NCI-H510A treated with DMSO at 0.1 percent for 48 hours (cell line): ENCODE results near the gene LDLRAD3.

Source experiments
- DNase-seq: peaks from one replicate; lab custom pipeline; 2025; lab: John Stamatoyannopoulos, UW

The LDLRAD3 gene

GRCh38 chr11:36240173-36240572 lies 296.3 kb downstream of the LDLRAD3 start:
- no peak for DNase-seq

- DNase-seq = no peak
Observed at GRCh38 chr11:36240801-36241200, 296.9 kb downstream of the LDLRAD3 start.

DNA sequence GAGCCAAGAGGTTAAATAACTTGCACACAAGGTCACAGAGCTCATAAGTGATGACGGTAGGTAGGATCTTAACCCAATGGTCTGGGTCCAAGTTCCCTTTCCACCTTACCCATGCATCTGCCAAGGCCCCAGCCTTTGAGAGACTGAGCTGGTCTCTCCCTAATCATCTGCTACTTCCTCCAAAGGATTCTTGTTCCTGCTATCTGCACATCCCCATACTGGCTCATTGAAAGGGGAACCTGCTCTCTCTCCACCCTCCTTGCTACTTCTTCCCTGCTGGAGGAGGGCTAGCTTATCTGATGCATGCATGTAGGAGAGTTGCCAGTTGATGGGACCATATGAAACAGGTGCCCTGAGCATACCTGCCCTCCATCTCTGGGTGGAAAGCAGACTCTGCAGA lies 297.6 kb downstream of the LDLRAD3 start:
- no peak for DNase-seq

DNA sequence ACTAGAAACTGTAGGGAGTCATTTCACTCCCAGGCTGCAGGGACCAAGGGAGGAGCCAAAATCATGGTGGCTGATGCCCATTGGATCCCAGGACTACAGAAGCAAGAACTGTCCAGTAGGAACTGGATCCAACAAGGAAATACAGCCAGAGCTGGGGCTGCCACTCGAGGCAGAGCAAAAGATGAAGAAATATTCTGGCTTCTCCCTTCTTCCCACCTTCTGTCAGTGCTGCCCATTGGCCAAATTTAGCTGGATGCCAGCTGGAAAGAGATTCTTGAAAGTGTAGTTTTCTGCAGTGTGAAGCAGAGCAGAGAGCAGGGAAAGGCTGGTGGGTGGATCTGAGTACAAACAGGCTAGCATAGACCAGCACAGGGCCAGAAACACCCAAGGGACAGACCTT lies 299.8 kb downstream of the LDLRAD3 start:
- DNase-seq = no peak

- DNase-seq = no peak
Observed at GRCh38 chr11:36247493-36247892, 303.6 kb downstream of the LDLRAD3 start.

DNA sequence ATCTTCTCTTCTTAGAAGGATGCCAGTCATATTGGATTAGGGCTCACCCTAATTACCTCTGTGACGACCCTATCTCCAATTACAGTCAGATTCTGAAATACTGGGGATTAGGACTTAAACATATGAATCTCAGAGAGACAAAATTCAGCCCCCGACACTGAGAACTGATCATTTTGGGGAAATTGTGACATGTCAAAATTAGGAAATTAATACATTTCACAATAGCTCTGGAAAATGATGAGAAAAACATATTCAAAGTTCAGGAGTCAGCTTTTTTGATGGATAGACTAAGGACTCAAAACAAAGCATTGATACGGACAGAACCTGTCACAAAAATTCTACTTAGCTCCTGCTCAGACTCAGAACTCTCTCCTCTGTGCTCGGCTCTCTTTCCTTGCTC lies 304.6 kb downstream of the LDLRAD3 start:
- DNase-seq = no peak

DNA sequence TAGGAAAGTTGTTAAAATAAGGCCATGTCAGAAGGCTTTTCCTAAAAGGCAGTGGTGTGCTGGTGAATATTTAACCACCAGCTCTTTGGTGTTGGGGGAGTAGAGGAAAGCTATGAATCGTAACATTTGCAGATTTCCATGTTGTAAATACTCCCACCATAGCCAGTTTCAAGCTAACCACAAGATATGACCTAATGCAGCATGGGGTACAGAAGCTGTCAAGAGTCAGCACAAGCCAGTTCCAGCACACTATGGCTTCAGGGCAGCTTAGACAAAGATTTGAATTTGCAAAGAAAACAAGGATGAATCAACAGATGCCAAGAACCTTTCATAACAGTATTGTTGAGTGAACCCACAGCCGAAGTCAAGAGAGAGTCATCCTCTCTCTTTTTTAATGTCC lies 305.4 kb downstream of the LDLRAD3 start:
- DNase-seq = no peak

DNA sequence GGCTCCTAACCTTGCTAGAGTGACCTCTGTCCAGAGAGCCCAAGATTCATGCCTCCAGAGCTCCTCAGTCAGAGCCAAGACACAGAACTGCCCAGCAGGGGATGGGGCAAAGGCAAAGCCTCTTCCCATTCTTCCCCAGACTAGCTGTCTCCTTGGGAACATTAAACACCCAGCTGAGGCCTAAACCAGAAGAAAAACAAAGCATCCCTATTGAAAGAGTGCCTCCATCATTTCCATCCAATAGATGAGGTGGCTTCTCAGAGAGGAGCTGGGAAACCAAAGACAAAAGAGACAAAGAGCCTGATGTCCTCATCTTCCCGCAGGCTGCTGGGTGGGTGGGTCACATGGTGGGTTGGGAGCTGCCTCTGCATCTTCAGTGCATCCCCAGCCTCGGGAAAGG lies 308.0 kb downstream of the LDLRAD3 start:
- no peak for DNase-seq

- DNase-seq = no peak
Observed at GRCh38 chr11:36253238-36253637, 309.4 kb downstream of the LDLRAD3 start.

DNA sequence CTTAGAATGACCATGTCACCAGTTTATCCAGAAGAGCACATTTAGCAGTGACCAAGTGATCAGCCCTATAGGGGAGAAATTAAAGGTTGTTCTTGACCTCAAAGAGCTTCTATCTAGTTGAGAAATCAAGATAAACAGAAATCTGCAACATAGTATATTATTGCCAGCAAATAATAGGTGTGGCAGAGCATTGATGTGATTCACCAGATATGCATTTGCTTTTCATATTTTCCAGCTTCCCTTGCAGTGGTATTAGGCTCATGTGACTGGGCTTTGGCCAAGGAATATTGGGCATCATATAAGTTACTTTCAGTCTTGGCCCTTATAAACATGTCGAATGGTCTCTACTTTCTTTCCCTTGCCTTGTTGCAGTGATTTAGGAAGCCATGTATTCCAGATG lies 310.9 kb downstream of the LDLRAD3 start:
- DNase-seq = no peak

DNA sequence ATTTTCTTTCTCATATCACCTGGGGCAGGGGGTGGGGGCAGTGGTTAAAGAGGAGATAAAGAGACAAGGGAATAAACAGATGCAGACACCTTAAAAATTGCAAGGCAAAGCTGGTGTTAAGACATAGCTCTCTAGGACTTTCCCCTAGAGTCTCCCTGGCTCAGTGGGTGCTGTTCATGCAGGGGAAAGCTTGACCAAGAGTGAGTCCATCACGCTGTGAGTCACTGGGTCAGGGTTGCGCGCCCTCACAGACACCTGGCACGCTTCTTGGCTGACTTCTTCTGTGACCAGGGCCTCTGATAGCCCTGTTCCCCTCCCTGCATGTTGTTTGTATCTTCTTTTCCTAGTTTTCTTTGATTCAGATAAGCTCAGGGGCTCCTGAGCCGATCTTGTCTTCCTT lies 313.5 kb downstream of the LDLRAD3 start:
- no peak for DNase-seq

GRCh38 chr11:36258730-36259360 lies 315.0 kb downstream of the LDLRAD3 start:
- peak; percentile 36 for DNase-seq

DNA sequence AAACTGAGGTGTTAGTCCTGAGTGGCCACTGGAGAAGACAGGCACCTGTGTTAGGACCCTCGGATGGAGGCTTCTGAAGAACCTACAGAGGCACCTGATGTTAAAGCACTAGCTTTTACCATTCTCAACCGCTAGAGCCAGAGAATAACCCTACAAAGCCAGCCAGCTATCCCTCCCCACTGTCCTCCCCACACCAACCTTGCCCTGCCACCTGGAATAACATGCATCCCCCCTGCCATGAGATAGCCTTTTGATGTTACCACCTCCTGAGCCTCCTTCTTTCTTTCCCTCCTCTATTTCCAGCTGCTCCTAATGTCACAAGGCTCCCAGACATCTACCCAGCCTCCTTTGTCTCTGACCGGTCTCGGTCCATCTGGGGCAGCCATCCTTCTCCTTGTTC lies 317.2 kb downstream of the LDLRAD3 start:
- DNase-seq = no peak

- no peak for DNase-seq
Observed at GRCh38 chr11:36264011-36264972, 320.4 kb downstream of the LDLRAD3 start.

- no peak for DNase-seq
Observed at GRCh38 chr11:36264973-36265344, 321.1 kb downstream of the LDLRAD3 start.

- peak; percentile 31 for DNase-seq
Observed at GRCh38 chr11:36265793-36266628, 322.1 kb downstream of the LDLRAD3 start.

DNA sequence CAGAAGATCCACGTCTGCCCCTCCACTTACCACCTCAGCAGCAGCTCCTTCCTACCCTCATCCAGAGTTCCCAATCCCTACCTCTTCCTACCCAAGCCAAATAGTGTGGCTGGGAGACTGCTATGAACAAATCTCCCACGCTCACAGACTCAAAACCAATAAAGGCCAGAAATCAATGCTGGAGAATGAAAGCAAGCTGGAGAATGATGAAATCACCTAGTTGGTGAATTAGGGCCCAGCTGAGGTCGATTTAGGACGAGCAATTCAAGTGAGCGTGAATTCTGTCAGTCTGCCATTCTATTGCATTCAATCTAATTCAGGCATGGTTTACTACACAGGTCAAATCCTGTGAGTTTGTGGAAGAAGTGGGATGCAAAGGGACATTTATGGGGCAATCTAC lies 322.9 kb downstream of the LDLRAD3 start:
- DNase-seq = no peak

GRCh38 chr11:36268337-36268985 lies 324.6 kb downstream of the LDLRAD3 start:
- DNase-seq = no peak

DNA sequence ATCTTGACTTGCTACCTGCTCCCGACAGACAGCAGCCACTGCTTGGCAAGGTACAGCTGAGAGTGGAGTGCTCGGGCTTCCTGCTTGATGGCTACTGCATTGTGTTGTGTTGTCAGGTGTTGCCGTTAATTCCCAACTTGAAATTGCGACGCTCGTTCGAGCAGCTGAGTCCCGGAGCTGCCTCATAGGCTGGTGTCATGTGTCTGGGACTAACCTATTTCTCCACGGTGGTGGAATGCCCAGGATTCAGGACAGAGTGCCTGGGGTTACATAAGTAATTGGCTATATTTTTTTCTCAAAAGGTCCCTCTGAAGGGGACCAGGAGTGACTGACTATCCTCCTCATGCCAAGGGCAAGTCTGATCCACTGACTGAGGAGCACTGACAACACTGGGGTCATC lies 326.8 kb downstream of the LDLRAD3 start:
- DNase-seq = no peak

GRCh38 chr11:36271794-36272407 lies 328.0 kb downstream of the LDLRAD3 start:
- DNase-seq = no peak

- DNase-seq = peak; percentile 39
Observed at GRCh38 chr11:36273110-36273509, 329.2 kb downstream of the LDLRAD3 start.

- DNase-seq = no peak
Observed at GRCh38 chr11:36274414-36274813, 330.6 kb downstream of the LDLRAD3 start.
